Mesendoderm (in vitro differentiated cells): ENCODE data around the gene POFUT1.

Source experiments
- DNase-seq: peaks from one replicate; pipeline ENCODE4 v3.0.0; 2013
- H2AK5ac ChIP-seq: 2 replicates; pipeline ENCODE4 v1.6.1; 2013; ENCODE audit warnings: low read length, inconsistent platforms
- H2BK120ac ChIP-seq: 2 replicates; pipeline ENCODE4 v1.6.1; 2013; ENCODE audit warnings: low read depth, mild to moderate bottlenecking, low read length, moderate library complexity, mixed read lengths
- H2BK15ac ChIP-seq: replicated peaks from 2 replicates; pipeline ENCODE4 v1.6.1; 2013; ENCODE audit warnings: low read depth, mild to moderate bottlenecking, moderate library complexity
- H2BK5ac ChIP-seq: 2 replicates; pipeline ENCODE4 v1.6.1; 2013; ENCODE audit warnings: low read length, inconsistent platforms
- H3K18ac ChIP-seq: 2 replicates; pipeline ENCODE4 v1.6.1; 2013; ENCODE audit warnings: mild to moderate bottlenecking, low read length, mixed read lengths
- H3K23ac ChIP-seq: one replicate; pipeline ENCODE4 v1.6.1; 2013; ENCODE audit warnings: low read length
- H3K27ac ChIP-seq: 2 replicates; pipeline ENCODE4 v1.5.1; 2013; ENCODE audit warnings: low read depth, mild to moderate bottlenecking, inconsistent platforms, low read length, moderate library complexity
- H3K27me3 ChIP-seq: 2 replicates; pipeline ENCODE4 v1.6.1; 2013; ENCODE audit warnings: low read length, control low read depth, mild to moderate bottlenecking, inconsistent platforms; ENCODE audit not compliant: insufficient read depth, poor library complexity
- H3K36me3 ChIP-seq: 2 replicates; pipeline ENCODE4 v1.6.1; 2013; ENCODE audit warnings: low read length, inconsistent platforms; ENCODE audit not compliant: control insufficient read depth, insufficient read depth
- H3K4ac ChIP-seq: one replicate; pipeline ENCODE4 v1.6.1; 2013; ENCODE audit warnings: low read depth, mild to moderate bottlenecking, low read length, moderate library complexity
- H3K4me1 ChIP-seq: 2 replicates; pipeline ENCODE4 v1.6.1; 2013; ENCODE audit warnings: low read depth, low read length, inconsistent platforms; ENCODE audit not compliant: control insufficient read depth
- H3K4me2 ChIP-seq: 2 replicates; pipeline ENCODE4 v1.6.1; 2013; ENCODE audit warnings: low read length
- H3K4me3 ChIP-seq: 2 replicates; pipeline ENCODE4 v1.5.1; 2013; ENCODE audit warnings: mild to moderate bottlenecking, low read length
- H3K56ac ChIP-seq: one replicate; pipeline ENCODE4 v1.6.1; 2013; ENCODE audit warnings: low read length
- H3K79me1 ChIP-seq: 2 replicates; pipeline ENCODE4 v1.6.1; 2013; ENCODE audit warnings: low read length, inconsistent platforms
- H3K79me2 ChIP-seq: 2 replicates; pipeline ENCODE4 v1.6.1; 2013; ENCODE audit warnings: mild to moderate bottlenecking, low read length; ENCODE audit not compliant: control insufficient read depth, insufficient read depth
- H3K9ac ChIP-seq: 2 replicates; pipeline ENCODE4 v1.6.1; 2013; ENCODE audit warnings: low read length, inconsistent platforms
- H4K5ac ChIP-seq: one replicate; pipeline ENCODE4 v1.6.1; 2013; ENCODE audit warnings: low read length
- H4K8ac ChIP-seq: one replicate; pipeline ENCODE4 v1.6.1; 2013; ENCODE audit warnings: low read depth, mild to moderate bottlenecking, control low read depth, low read length, moderate library complexity
- WGBS: extraction: QIAGEN DNeasy Blood & Tissue Kit; methylation state at CpG from one replicate; pipeline ENCODE4 v1.1.7; 2013; ENCODE audit warnings: low lambda C conversion rate, missing lambda C conversion rate; ENCODE audit not compliant: insufficient coverage; ENCODE audit errors: extremely low coverage; 5-methylcytosine and 5-hydroxymethylcytosine counted together

POFUT1 gene

GRCh38 chr20:32226391-32226790, 18.7 kb downstream of the POFUT1 start:
- peaks cover 5% of the 10 kb centered on the region for H3K36me3 ChIP-seq
- H4K5ac ChIP-seq = no peak overlapping the region
- no peak overlapping the region for H3K4me2 ChIP-seq
- no peak overlapping the region for H2BK15ac ChIP-seq
- H3K4ac ChIP-seq = no peak overlapping the region
- H3K4me1 ChIP-seq = no peaks in the 10 kb centered on the region
- H3K18ac ChIP-seq = no peak overlapping the region
- no peak for DNase-seq
- no CpG with 5 or more reads among the region's 1 CpG for WGBS
- H3K4me3 ChIP-seq = no peak overlapping the region
- no peaks in the 10 kb centered on the region for H3K79me2 ChIP-seq
- H3K56ac ChIP-seq = no peak overlapping the region
- H3K27me3 ChIP-seq = no peaks in the 10 kb centered on the region
- no peaks in the 10 kb centered on the region for H3K79me1 ChIP-seq
- H3K27ac ChIP-seq = no peak overlapping the region
- no peak overlapping the region for H2BK5ac ChIP-seq
- H2AK5ac ChIP-seq = no peak overlapping the region
- H2BK120ac ChIP-seq = no peak overlapping the region
- H3K23ac ChIP-seq = no peak overlapping the region
- H4K8ac ChIP-seq = no peak overlapping the region
- H3K9ac ChIP-seq = no peak overlapping the region

DNA sequence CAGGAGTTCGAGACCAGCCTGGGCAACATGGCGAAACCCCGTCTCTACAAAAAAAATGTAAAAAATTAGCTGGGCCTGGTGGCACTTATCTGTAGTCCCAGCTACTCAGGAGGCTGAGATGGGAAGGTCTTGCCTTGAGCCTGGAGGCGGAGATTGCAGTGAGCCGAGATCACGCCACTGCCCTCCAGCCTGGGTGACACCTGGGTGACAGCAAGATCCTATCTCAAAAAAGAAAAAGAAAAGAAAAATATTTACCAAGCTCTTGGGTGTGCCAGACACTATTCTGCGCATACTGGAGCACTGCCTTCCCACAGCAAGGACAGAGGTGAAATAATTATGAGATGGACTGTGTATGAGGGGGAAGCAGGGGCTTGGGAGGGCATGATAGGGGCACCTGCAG, 19.6 kb downstream of the POFUT1 start:
- peaks cover 5% of the 10 kb centered on the region for H3K36me3 ChIP-seq
- H3K4me3 ChIP-seq = no peak overlapping the region
- no peak overlapping the region for H3K4me2 ChIP-seq
- no peak overlapping the region for H4K5ac ChIP-seq
- H2BK5ac ChIP-seq = no peak overlapping the region
- H3K27me3 ChIP-seq = no peaks in the 10 kb centered on the region
- no peak overlapping the region for H3K9ac ChIP-seq
- H4K8ac ChIP-seq = no peak overlapping the region
- no peak overlapping the region for H3K27ac ChIP-seq
- no CpG with 5 or more reads among the region's 7 CpGs for WGBS
- H3K79me1 ChIP-seq = no peaks in the 10 kb centered on the region
- no peaks in the 10 kb centered on the region for H3K79me2 ChIP-seq
- no peak overlapping the region for H2BK120ac ChIP-seq
- H3K4me1 ChIP-seq = no peaks in the 10 kb centered on the region
- H3K18ac ChIP-seq = no peak overlapping the region
- DNase-seq = no peak
- H3K4ac ChIP-seq = no peak overlapping the region
- no peak overlapping the region for H3K23ac ChIP-seq
- H2AK5ac ChIP-seq = no peak overlapping the region
- no peak overlapping the region for H2BK15ac ChIP-seq
- no peak overlapping the region for H3K56ac ChIP-seq

DNA sequence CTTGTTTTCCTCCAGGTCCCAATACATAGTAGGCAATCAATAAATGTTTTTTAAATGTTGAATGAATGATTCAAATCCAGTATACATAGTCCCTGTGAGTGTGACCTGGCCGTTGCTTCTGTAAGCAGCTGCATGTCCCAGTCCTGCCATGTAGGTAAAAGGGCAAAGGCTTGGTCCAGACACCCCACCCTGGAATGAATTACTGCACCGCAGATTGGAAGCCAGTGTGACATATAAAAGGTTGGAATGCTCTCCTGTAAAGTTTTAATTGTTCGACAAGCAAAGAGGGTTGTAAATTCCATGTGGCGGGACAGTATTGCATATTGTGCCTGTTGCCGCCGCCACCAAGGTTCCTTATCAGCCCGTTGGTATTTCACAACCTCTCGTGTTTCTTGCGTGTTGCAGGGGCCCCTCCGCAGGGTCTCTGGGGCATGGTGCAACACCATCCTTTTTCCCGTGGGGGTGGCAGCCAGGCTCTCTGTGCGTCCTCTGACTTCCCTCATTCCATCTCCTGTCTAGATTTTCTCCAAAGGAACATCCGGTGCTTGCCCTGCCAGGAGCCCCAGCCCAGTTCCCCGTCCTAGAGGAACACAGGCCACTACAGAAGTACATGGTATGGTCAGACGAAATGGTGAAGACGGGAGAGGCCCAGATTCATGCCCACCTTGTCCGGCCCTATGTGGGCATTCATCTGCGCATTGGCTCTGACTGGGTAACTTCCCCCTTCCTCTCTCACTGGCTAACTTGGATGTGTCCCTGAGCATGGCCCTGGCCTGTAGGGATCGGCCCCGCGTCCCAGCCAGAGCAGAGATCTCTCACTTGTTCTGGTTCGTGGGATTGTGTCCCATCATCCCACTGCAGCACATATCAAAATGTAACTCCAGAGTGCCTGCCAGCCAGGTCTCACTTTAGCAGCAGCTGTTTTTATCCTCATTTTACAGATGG, 20.3 kb downstream of the POFUT1 start:
- no peak overlapping the region for H2BK5ac ChIP-seq
- no peak overlapping the region for H3K4me2 ChIP-seq
- H4K5ac ChIP-seq = no peak overlapping the region
- H3K4ac ChIP-seq = no peak overlapping the region
- no peaks in the 10 kb centered on the region for H3K27me3 ChIP-seq
- no peak overlapping the region for H3K27ac ChIP-seq
- H3K79me1 ChIP-seq = no peaks in the 10 kb centered on the region
- no peaks in the 10 kb centered on the region for H3K4me1 ChIP-seq
- peaks cover 7% of the 10 kb centered on the region for H3K36me3 ChIP-seq
- no peak overlapping the region for H3K56ac ChIP-seq
- no peak overlapping the region for H2BK120ac ChIP-seq
- H3K18ac ChIP-seq = no peak overlapping the region
- H2AK5ac ChIP-seq = no peak overlapping the region
- no peak overlapping the region for H3K9ac ChIP-seq
- H3K4me3 ChIP-seq = no peak overlapping the region
- WGBS = no CpG with 5 or more reads among the region's 22 CpGs
- peak; percentile 50 for DNase-seq
- H4K8ac ChIP-seq = no peak overlapping the region
- no peak overlapping the region for H2BK15ac ChIP-seq
- no peak overlapping the region for H3K23ac ChIP-seq
- no peaks in the 10 kb centered on the region for H3K79me2 ChIP-seq

GRCh38 chr20:32229251-32229747, 21.6 kb downstream of the POFUT1 start:
- Histone ChIP-seq H2BK5ac (no peak overlapping the region), H3K27me3 (no peaks in the 10 kb centered on the region), H2BK15ac (no peak overlapping the region), H3K79me2 (no peaks in the 10 kb centered on the region), H2AK5ac (no peak overlapping the region), H3K4ac (no peak overlapping the region), H3K4me3 (no peak overlapping the region), H3K4me2 (no peak overlapping the region), H3K27ac (no peak overlapping the region), H3K23ac (no peak overlapping the region), H4K8ac (no peak overlapping the region), H4K5ac (no peak overlapping the region), H3K36me3 (peaks cover 9% of the 10 kb centered on the region), H3K4me1 (no peaks in the 10 kb centered on the region), H3K18ac (no peak overlapping the region), H3K79me1 (no peaks in the 10 kb centered on the region), H2BK120ac (no peak overlapping the region), H3K9ac (no peak overlapping the region), H3K56ac (no peak overlapping the region)
- WGBS = 100% methylated on average over 2 of the region's 5 CpGs
- no peak for DNase-seq

GRCh38 chr20:32230707-32231106, 23.0 kb downstream of the POFUT1 start:
- Histone ChIP-seq H3K79me1 (no peaks in the 10 kb centered on the region), H2BK120ac (no peak overlapping the region), H3K79me2 (no peaks in the 10 kb centered on the region), H3K4me3 (no peak overlapping the region), H3K18ac (no peak overlapping the region), H4K8ac (no peak overlapping the region), H3K36me3 (peaks cover 9% of the 10 kb centered on the region), H3K56ac (no peak overlapping the region), H3K27ac (no peak overlapping the region), H3K4me1 (no peaks in the 10 kb centered on the region), H2AK5ac (no peak overlapping the region), H2BK5ac (no peak overlapping the region), H3K4ac (no peak overlapping the region), H2BK15ac (no peak overlapping the region), H3K4me2 (no peak overlapping the region), H4K5ac (no peak overlapping the region), H3K9ac (no peak overlapping the region), H3K23ac (no peak overlapping the region), H3K27me3 (no peaks in the 10 kb centered on the region)
- no peak for DNase-seq
- WGBS = no CpG with 5 or more reads among the region's 13 CpGs
